Measurements from ENCODE around the gene PTPRR. TPM values are rescaled to one million over a fixed set of nuclear protein-coding genes. Genes with fewer than 3 reads are reported as not detected.

Gene PTPRR
- total RNA-seq, 2 experiments from 2014 or later: not detected

DNA sequence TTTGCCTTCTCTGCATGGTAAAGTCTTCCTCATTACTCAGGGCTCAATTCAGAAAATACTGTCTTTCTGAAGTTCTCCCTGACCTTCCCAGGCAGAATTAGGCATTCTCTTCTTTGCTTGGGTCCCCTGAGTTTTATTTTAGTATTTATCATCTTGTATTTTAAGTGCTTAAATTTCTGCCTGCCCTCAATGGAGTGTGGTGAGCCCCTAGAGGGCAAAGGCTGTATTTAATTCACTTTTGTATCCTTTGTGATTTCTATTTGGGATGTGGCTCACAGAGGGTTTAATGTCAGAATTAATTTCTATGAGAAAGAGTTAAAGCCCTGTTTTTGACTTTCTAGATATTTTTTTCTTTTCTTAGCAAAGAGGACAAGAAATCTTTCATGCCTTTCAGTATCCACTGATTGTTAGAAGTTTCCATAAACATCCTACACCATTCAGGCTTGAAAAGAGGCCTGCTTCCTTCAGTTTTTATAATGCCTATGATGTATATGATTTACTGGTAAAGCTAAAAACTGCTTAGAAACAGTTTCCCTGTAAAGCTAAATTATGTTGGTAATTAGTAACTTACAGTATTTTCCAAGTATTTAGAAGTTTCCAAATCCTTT is 227.8 kb downstream of the PTPRR start:
- ATAC-seq: no peak
- Mint-ChIP-seq H3K36me3 (no peaks in the 10 kb centered on the region), H3K4me1 (peaks cover 3% of the 10 kb centered on the region), H3K4me3 (no peak overlapping the region), H3K9me3 (ENCODE audit: low read depth) (no peaks in the 10 kb centered on the region), H3K27ac (no peak overlapping the region), H3K27me3 (peaks cover 8% of the 10 kb centered on the region)
- CTCF ChIA-PET: interaction anchor here (1.1 kb wide), 1 partner anchor 42 kb away, joined by 3 read pairs; no protein-coding TSS in a partner anchor
- no peak for DNase-seq

DNA sequence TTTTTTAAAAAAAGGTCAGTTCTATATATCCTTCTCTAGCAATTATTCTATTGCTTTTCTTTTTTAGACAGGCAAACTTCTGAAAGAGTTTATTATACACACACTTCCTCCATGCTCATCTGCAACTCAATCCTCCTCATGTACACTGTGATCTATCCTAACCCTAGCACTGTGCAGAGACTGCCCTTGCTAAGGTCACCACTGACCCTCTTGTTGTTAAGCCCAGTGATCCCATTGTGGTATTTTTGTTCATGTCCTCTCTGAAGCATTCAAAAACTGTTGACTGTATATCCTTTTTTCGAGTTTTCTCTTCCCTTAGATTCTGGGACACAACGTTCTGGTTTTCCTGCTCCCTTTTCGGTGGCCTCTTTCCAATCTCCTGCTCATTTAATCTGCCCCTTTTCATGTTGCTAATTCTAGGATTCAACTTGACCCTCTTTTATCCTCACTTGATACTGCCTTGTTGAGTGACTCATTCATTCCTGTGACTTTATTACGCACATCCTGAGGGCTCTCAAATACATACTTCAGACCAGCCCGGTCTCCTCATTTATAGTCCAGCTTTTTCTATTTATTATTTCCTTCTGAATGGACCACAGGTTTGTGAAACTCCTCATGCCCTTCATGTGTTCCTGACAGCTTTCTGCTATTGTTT is 229.4 kb downstream of the PTPRR start:
- H3K4me3 Mint-ChIP-seq: no peak overlapping the region
- H3K9me3 Mint-ChIP-seq (ENCODE audit: low read depth): no peaks in the 10 kb centered on the region
- H3K4me1 Mint-ChIP-seq: peaks cover 3% of the 10 kb centered on the region
- ATAC-seq (no peak), DNase-seq (no peak)
- no peak overlapping the region for H3K27ac Mint-ChIP-seq
- no peaks in the 10 kb centered on the region for H3K36me3 Mint-ChIP-seq
- CTCF ChIA-PET: no interaction called here
- H3K27me3 Mint-ChIP-seq: peaks cover 6% of the 10 kb centered on the region

DNA sequence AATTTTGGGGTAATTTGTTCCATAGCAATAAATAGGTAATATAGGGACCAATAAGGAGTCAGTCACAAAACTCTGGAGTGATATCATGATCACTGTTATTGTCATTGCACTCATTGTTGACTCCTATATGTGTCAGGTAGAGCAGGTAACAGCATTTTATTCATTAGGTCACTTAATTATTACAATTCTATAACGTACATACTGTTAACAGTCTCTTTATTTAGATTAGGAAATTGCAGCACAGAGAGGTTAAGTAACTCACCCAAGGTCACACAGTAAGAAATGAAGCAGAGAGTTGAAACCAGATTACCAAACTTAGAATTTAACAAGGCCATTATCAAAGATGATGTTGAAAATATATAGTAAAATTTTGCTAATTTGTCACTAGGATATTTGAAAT is 233.6 kb downstream of the PTPRR start:
- H3K4me3 Mint-ChIP-seq: no peak overlapping the region
- H3K27me3 Mint-ChIP-seq: peaks cover 4% of the 10 kb centered on the region
- no peaks in the 10 kb centered on the region for H3K36me3 Mint-ChIP-seq
- no peaks in the 10 kb centered on the region for H3K4me1 Mint-ChIP-seq
- H3K9me3 Mint-ChIP-seq (ENCODE audit: low read depth): no peaks in the 10 kb centered on the region
- no peak overlapping the region for H3K27ac Mint-ChIP-seq
- CTCF ChIA-PET: no interaction called here
- DNase-seq: no peak
- no peak for ATAC-seq

DNA sequence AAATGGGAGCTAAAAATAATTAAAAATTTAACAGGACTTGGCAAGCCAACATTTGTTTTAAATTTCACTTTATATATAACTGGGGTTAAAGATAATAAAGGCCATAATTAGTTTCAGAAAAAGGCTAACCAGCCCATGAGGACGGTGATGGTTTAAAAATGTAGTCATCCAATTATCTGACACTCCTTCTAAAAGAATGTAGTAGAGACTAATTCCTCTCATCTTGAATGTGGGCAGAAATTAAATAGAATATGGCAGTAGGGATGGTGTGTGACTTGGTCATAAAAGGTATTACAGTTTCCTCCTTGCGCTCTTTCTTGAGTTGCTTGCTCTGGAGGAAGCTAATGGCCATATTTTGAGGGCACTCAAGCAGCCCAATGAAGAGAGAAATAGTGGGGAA is 234.2 kb downstream of the PTPRR start:
- Mint-ChIP-seq H3K9me3 (ENCODE audit: low read depth) (no peaks in the 10 kb centered on the region), H3K27ac (no peak overlapping the region), H3K4me3 (no peak overlapping the region), H3K27me3 (peaks cover 4% of the 10 kb centered on the region), H3K4me1 (no peaks in the 10 kb centered on the region), H3K36me3 (no peaks in the 10 kb centered on the region)
- ATAC-seq (no peak), DNase-seq (no peak)
- CTCF ChIA-PET: no interaction called here

DNA sequence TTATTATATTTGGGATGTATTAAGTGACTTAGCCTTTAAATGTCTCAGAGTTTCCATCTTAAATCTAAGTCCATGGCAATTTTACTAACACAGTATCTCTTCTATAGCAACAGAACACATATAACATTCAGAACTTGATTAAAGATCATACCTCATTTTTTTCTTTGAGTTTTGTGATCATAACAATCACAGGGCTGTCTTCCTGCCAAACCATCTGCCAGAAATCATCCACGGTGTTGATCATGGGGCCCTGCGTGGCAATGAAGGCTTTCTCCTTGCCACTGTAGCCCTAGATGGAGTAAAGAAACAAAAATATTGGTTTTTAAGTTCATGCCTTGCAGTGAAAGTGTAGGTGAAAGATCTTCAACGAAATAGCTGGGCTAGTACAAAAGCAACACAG is 236.6 kb downstream of the PTPRR start:
- Mint-ChIP-seq H3K4me1 (no peaks in the 10 kb centered on the region), H3K27me3 (peaks cover 4% of the 10 kb centered on the region), H3K9me3 (ENCODE audit: low read depth) (no peaks in the 10 kb centered on the region), H3K4me3 (no peak overlapping the region), H3K36me3 (no peaks in the 10 kb centered on the region), H3K27ac (no peak overlapping the region)
- DNase-seq (no peak), ATAC-seq (no peak)
- CTCF ChIA-PET: no interaction called here

DNA sequence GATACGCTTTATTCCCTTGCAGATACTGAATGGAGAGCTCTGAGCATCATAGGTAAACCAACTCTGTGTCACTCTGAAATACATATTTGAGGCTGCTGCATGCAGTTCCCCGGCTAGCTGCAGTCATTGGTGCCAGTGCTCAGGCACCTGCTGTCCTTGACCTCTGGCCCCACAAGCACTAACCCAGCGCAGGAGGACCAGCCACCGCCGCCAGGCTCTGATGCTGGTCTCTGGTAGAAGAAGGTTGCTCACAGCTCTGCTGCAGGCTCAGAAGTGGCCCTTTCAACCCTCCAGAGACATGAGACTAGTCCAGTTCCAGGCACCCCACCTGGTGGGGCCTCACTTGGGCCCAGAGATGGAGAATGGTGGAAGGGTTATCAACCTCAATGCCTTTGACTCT is 248.8 kb downstream of the PTPRR start:
- Mint-ChIP-seq H3K27ac (no peak overlapping the region), H3K27me3 (no peaks in the 10 kb centered on the region), H3K4me1 (no peaks in the 10 kb centered on the region), H3K9me3 (ENCODE audit: low read depth) (no peaks in the 10 kb centered on the region), H3K36me3 (no peaks in the 10 kb centered on the region), H3K4me3 (no peak overlapping the region)
- ATAC-seq: no peak
- DNase-seq: no peak
- CTCF ChIA-PET: no interaction called here

DNA sequence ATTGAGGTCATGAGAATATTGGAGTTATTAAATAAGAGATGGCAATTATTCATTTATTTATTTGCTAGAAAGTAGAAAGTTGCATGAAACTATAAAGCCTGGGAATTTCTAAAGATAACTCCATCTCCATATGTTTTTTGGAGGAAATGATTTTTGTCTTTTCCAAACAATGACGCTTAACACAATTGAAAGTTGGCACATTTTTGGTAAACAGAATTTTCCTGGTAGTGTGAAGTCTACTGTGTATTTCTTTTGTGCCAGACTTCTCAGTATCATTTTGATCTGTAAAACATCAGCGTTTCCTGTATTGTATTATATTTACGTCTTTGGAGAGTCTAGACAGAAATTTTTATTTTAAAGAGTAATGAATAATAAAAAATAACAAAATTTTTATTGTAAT is 249.6 kb downstream of the PTPRR start:
- ATAC-seq (no peak), DNase-seq (no peak)
- Mint-ChIP-seq H3K4me3 (no peak overlapping the region), H3K36me3 (no peaks in the 10 kb centered on the region), H3K9me3 (ENCODE audit: low read depth) (no peaks in the 10 kb centered on the region), H3K27ac (no peak overlapping the region), H3K27me3 (no peaks in the 10 kb centered on the region), H3K4me1 (no peaks in the 10 kb centered on the region)
- CTCF ChIA-PET: no interaction called here

DNA sequence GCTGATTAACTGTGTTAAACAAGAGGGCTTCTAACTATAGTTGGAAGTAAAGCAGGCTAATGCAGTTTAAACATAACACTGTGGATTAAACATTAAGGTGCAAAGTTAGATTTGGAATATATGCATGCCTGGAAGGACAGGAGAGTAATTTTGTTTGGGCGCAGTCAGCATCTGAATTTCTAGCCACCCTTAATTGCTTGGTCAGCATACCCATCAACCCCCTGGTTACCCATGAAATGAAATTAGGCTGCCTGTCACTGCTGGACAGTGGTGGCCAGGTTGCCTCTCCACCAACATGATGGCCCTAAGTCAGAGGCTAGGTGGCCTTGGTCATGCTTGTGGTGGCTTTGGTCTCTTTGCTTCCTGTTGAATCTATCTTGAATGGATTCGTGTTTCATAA is 253.3 kb downstream of the PTPRR start:
- Mint-ChIP-seq H3K27me3 (no peaks in the 10 kb centered on the region), H3K36me3 (no peaks in the 10 kb centered on the region), H3K9me3 (ENCODE audit: low read depth) (no peaks in the 10 kb centered on the region), H3K4me3 (no peak overlapping the region), H3K4me1 (no peaks in the 10 kb centered on the region), H3K27ac (no peak overlapping the region)
- no peak for ATAC-seq
- no peak for DNase-seq
- CTCF ChIA-PET: no interaction called here

DNA sequence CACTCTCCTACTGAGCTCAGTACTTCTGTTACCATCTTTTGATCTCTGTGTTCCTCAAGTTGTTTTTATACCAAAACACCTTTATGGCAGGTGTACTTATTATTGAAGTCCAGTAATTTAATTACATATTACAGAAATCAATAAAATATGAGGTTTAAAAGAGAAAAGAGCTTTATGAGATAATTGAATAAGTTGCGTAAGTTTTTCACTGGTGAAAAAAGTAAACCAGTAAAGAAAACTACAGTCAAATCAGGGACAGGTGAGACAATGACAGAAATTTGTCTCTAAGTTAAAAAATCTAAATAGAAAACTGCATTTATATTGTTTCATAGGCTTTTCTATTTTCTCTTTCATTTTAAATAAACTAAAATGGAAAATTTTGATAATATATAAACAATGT is 254.2 kb downstream of the PTPRR start:
- Mint-ChIP-seq H3K4me1 (no peaks in the 10 kb centered on the region), H3K9me3 (ENCODE audit: low read depth) (no peaks in the 10 kb centered on the region), H3K4me3 (no peak overlapping the region), H3K27ac (no peak overlapping the region), H3K36me3 (no peaks in the 10 kb centered on the region), H3K27me3 (no peaks in the 10 kb centered on the region)
- CTCF ChIA-PET: no interaction called here
- DNase-seq: no peak
- no peak for ATAC-seq

DNA sequence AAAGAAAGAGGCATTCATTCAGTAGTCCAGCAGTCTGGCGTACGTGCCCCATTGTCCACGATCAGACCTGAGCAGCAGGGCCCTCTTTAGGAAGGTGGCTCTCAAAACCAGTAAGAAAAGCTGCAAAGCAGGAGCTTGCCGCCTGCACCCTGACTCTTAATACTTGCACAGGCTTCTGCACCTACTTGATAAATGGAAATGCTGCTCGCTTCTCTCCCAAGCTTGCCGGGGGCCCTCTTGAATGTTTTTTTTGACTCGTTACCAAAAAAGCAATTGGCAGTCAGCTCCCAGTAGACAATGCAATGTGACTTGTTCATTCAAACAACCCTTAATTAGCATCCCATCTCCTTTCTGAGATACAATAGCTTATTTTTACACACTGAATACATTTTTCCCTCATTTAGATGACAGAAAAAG is 256.1 kb downstream of the PTPRR start:
- DNase-seq (no peak), ATAC-seq (no peak)
- Mint-ChIP-seq H3K9me3 (ENCODE audit: low read depth) (no peaks in the 10 kb centered on the region), H3K27me3 (no peaks in the 10 kb centered on the region), H3K4me1 (no peaks in the 10 kb centered on the region), H3K36me3 (no peaks in the 10 kb centered on the region), H3K4me3 (no peak overlapping the region), H3K27ac (no peak overlapping the region)
- CTCF ChIA-PET: no interaction called here

DNA sequence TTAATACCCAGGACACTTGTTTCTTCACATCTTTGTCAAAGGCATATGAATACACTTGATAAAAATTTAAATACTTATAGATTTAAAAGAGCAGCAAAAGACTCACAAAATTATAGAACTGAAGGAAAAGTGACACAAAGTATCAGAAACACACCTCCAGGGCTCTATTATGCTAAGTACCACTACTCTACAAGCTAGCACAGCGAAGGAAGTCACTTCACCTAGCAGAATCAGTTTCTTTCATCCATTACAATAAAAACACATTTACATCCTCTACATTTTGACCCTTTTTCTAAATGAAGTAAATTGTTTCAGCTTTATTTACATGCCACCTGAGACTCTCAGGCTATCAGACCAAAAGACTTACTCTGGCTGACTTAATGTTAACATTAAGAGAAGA is 256.7 kb downstream of the PTPRR start:
- no peak overlapping the region for H3K27ac Mint-ChIP-seq
- H3K36me3 Mint-ChIP-seq: no peaks in the 10 kb centered on the region
- no peak overlapping the region for H3K4me3 Mint-ChIP-seq
- CTCF ChIA-PET: no interaction called here
- no peak for ATAC-seq
- no peaks in the 10 kb centered on the region for H3K27me3 Mint-ChIP-seq
- no peak for DNase-seq
- H3K4me1 Mint-ChIP-seq: no peaks in the 10 kb centered on the region
- no peaks in the 10 kb centered on the region for H3K9me3 Mint-ChIP-seq (ENCODE audit: low read depth)

DNA sequence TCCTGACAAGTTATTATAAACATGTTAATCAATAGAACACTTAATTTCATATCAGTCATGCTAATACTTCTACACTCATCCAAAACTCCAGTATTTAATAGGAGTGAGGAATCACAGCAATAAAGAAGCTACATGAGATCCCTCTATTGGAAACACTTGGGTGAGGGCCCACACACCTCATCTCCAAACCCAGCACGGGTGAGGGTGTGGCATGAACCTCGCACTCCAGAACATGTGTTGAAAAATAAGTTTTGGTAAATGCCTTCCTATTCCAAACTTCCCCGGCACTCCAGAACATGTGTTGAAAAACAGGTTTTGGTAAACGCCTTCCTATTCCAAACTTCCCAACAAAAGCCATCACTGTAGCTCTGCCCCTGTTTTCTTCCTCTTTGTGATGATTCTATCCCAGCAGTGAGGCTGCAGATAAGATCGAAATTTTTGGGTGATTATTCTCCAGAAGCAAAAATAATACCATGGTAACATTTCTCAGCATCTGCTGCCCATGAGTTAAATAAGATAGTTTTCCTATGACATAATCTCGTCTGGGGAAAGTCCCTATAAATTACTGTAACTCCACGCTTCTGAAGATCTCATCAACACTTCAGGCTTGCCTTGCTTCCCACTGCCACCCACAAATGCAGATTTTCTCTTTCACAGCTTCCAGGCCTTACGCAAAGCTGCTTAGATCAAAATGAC is 258.9 kb downstream of the PTPRR start:
- H3K4me3 Mint-ChIP-seq: no peak overlapping the region
- no peaks in the 10 kb centered on the region for H3K36me3 Mint-ChIP-seq
- H3K27ac Mint-ChIP-seq: no peak overlapping the region
- no peak for ATAC-seq
- no peak for DNase-seq
- peaks cover 2% of the 10 kb centered on the region for H3K9me3 Mint-ChIP-seq (ENCODE audit: low read depth)
- no peaks in the 10 kb centered on the region for H3K4me1 Mint-ChIP-seq
- H3K27me3 Mint-ChIP-seq: no peaks in the 10 kb centered on the region
- CTCF ChIA-PET: no interaction called here

DNA sequence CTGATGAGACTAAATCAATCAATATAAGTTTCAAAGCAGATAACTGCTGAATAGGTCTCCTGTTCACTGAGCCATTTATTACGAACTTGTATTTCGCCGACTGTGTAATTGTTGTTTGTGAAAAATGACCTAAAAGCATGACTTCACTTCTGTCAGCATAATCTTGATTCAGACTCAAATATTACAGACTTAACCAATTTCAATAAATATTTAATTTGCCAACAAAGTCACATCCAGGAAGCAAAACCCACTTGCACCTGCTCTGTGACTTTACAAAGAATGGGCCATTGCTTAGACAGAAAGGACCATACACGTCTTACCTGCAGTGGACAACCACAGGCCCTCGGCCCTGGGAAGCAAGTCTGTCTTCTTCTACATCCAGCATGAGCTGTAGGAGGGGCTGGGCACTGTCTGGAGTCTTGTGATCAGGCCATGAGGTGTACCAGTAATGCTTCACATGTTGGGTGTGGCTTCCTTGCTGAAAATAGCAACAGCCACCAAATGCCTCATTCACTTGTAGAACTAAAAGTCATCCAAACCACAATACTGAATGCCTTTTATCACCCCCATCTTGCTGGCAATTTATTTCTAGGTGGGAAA is 259.8 kb downstream of the PTPRR start:
- no peaks in the 10 kb centered on the region for H3K36me3 Mint-ChIP-seq
- no peaks in the 10 kb centered on the region for H3K27me3 Mint-ChIP-seq
- H3K9me3 Mint-ChIP-seq (ENCODE audit: low read depth): peaks cover 2% of the 10 kb centered on the region
- no peak overlapping the region for H3K4me3 Mint-ChIP-seq
- H3K27ac Mint-ChIP-seq: no peak overlapping the region
- DNase-seq (no peak), ATAC-seq (no peak)
- no peaks in the 10 kb centered on the region for H3K4me1 Mint-ChIP-seq
- CTCF ChIA-PET: no interaction called here

DNA sequence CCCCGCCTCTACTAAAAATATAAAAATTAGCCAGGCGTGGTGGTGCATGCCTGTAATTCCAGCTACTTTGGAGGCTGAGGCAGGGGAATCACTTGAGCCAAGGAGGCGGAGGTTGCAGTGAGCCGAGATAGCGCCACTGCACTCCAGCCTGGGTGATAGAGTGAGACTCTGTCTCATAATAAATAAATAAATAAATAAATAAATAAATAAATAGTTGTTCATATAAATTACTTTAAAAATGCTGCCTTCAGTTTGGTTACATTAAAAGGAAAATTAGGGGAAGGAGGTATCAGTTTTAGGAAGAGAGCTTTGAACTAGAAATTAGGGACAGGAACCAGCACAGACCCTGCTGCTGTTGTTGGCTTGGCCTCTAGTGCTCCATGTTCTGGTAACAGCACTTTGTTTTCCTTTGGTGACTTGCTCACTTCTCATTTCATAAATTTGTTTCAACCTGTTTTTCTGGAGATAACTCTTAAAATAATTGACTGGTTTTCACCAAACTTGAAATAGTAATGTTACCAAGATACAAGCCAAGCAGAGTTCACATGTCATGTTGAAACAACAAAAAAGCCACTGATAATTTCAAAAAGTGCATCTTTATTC is 260.4 kb downstream of the PTPRR start:
- DNase-seq (no peak), ATAC-seq (no peak)
- CTCF ChIA-PET: no interaction called here
- H3K27ac Mint-ChIP-seq: no peak overlapping the region
- H3K36me3 Mint-ChIP-seq: no peaks in the 10 kb centered on the region
- peaks cover 2% of the 10 kb centered on the region for H3K9me3 Mint-ChIP-seq (ENCODE audit: low read depth)
- H3K4me3 Mint-ChIP-seq: no peak overlapping the region
- no peaks in the 10 kb centered on the region for H3K4me1 Mint-ChIP-seq
- no peaks in the 10 kb centered on the region for H3K27me3 Mint-ChIP-seq

Data from activated CD8-positive, alpha-beta memory T cell treated with anti-CD3 and anti-CD28 coated beads, Interleukin-2, amount 10 ng/mL, durations not matched to agents 7 days and 5 days (primary cell).